HPDE6-E6E7 (cell line): Measurements from ENCODE around the gene ANGEL1.
A peak's percentile ranks its signal among the peaks of the same experiment; 100 is the strongest.

Experiments
- DNase-seq: peaks from one replicate; pipeline ENCODE4 v3.0.0; 2011; ENCODE audit warnings: missing footprints; ENCODE audit errors: extremely low spot score

ANGEL1 gene

DNA sequence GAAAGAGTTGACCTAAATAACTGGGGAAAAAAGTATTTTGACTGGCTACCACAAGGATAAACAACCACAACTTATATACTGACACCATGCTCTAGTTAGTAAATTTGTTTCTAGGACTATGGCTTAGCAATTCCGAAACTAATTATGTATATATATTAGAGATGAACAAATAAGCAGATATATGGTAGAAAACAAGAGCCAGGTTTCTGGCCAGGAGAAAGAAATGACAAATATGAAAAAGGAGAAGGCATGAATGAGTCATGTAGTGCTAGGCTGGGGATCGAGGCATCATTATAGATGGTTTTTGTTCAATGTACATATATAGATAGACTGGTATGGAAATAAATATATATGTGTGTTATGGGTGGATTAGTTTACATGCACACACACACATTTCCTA, 8.0 kb upstream of the ANGEL1 start:
- no peak for DNase-seq

DNA sequence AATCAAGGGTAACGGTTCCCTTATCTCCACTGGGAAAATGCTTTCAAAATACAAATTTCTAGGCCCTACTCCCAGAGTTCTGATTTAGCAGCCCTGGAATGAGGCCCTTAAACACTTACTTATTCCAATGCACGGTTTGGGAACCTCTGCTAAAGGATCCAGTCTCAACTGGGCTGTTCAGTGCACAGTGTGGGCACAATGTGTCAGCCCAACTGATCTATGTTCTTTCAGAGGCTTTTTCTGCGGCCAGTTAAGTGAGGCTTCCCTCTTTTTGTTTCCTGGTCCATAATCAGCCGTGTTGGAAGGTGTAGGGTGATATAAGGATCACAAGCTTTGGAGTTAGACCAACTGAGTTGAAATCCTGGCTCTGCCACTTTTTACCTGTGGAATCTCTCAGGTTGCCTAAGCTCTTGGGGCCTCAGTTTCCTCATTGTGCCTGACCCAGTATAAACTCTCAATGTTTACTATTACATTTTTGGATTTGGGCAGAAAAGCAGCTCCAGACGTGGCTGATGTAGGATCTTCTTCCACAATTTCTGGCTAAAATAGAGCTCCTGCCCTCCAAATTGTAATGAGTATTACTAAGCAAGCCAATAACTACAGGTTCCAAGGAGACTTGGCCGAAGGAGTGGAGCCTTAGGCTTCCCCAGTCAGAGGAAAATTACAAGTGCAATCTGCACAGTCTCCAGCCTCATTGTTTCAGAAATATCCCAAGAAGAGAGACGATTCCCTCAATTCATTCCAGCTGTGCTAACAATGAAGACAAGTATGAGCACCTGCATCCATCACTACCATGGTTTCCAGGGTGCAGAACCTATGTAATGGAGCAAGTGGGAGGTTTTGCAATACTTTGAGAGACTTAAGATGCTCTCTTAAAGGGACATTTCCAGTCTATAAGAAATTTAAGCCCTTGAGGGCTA, 2.3 kb upstream of the ANGEL1 start:
- DNase-seq = no peak

DNA sequence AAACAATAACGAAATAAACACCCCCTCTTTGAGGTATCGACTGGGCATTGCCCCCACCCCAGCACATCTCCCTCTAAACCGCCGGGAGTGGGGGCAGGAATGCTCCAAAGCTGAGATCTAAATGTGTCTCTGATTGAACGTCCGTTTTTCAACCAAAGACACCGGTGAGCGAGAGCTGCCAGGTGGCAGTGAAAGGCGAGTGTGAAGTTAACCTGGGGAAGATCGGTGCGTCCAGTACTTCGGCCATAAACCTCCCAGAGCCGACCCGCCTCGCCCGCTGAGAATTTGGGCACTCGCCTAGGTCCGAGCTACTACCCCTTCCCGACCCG, 625 bp downstream of the ANGEL1 start:
- DNase-seq = no peak

DNA sequence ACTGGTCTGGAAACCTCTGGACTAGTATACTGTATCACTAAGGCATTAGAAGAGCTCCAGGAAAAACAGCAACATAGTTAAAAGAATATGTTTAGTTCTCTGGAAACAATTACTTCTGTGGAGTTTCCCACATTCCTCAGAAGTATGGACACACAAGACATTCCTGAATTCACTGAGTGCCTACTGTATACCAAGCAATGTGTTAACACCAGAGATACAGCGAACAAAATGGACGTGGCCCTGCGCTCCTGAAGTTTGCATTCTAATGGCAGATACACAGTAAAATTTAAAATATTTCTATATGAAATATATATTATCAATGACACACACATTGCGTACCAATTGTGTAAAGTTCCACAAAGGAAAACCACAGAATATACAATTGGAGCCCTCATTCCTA, 1.1 kb downstream of the ANGEL1 start:
- no peak for DNase-seq

DNA sequence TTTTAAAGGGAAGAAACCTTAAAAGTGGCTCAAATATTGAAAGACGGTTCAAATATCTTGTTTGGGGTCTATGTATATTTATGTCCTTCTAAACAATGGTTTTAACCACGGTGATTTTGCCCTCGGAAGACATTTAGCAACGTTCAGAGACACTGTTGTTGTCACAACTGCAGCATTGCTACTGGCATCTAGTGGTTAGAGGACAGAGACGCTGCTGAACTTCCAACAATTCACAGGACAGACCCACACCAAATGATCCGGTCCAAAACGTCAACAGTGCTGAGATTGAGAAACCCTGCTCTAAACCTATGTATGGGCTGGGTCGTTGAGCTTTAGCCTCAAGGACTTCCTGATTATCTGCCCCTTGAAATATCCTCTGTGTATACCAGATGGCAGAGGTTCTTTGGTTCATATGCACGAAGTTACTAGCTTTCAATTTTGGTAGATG, 1.7 kb downstream of the ANGEL1 start:
- DNase-seq = no peak

DNA sequence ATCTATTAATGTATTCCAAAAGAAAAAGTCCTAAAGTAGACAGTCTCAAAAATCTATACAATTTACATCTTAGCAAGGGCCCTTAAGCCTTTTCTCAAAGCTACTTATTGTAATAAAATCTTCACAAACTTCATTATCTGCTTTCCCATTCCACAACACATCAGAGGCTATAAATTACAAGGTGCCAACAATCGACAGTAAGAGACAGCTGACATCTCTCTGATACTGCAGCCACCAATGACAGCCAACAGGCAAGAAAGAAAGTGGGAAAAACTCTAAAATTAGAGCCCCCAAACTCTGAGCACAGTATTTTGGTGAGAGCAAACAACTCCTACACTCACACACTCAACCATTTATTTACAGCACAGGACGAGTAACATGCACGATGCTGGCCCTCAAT, 2.2 kb downstream of the ANGEL1 start:
- DNase-seq = no peak

DNA sequence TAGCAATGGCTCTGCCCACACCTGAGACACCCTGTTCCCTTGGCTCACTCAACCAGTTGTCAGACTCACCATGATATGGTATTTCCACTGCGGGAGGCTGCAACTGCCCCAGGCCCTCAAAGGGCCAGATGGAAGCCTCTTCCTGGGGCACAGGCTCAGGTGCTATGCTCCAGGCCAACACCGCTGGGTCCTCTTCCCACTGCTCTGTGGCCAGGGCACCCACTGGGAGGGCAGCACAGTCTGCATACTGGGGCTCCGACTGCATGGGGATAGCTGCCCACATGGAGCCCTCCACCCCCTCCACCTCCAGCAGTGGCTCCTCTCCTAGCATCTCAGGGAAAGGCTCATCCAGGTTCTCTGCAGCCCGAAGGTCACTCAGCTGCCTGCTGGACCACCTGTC, 3.7 kb downstream of the ANGEL1 start:
- no peak for DNase-seq

DNA sequence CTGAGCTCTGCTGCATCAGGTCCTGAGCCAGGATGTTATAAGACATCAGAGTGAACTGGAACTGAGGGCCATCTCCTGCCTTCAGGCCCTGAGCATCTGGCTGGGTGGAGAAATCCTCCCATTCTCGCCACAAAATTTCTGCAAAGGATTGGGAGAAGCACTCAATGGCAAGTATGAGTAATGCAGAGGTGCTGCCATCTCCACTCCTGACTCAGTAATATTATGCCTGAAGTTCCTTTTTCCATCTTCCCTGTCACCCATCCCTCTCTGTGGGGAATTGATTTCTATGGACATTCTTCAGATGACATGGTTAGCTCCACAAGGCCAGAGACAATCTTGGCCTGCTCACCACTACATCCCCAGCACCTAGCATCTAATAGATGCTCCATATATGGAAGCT, 4.7 kb downstream of the ANGEL1 start:
- no peak for DNase-seq

DNA sequence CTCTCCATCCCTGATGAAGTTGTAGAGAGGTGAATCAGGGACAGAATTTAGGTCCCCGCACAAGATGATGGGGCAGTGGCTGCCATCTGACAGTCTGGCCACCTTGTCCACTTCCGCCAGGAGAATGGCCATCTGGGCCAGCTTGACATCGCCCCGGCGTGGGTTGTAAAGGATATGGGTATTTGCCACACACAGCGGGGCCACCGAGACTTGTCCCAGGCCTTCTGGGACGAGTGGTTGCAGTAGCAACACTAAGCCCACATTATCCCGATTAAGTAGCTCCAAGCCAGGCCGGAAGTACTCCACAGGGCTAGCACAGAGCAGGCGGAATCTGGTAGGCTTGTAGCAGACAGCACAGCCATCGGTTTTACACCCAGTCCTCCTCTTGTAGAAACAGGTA, 6.2 kb downstream of the ANGEL1 start:
- no peak for DNase-seq

DNA sequence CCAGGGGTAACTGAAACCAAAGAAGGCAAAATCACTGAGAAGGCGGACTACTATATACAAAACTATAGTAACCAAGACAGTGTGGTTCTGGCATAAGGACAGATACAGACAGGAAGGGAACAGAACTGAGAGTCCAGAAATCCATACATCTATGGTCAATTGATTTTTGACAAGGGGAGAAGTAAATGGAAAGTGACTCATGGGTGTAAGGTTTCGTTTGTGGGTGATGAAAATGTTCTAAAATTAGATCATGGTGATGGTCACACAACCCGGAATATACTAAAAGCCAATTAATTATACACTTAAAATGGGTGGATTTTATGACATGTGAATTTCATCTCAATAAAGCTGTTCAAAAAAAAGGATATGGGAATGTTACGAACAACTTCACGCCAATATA, 18.7 kb downstream of the ANGEL1 start:
- DNase-seq = no peak

DNA sequence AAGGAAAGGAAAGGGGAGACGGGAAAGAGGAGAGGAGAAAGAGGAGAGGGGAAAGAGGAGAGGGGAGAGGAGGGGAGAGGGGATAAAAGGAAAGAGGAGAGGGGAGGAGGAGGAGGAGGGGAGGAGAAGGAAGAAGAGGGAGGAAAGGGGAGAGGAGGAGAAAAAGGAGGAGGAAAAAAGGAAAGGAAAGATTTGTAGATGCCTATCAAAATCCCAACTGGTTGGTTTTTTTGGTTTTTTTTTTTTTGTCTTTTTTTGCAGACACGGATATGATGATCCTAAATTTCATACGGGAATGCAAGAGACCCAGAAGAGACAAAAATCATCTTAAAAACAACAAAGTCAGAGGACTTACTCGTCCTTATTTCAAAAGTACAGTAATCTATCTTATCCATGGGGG, 19.4 kb downstream of the ANGEL1 start:
- DNase-seq = no peak

DNA sequence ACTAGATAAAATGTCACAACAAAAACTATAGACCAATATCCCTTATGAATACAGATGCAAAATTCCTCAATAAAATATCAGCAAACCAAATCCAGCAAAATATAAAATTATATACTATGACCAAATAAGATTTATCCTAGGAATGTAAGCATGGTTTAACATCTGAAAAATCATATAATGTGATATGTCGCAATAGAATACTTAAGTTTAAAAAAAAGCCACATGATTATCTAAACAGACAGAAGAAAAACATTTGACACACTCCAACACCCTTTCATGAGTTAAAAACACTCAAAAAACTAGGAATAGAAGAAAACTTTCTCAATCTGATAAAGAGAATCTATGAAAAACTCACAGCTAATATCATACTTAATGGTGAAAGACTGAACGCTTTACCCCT, 20.3 kb downstream of the ANGEL1 start:
- DNase-seq = no peak

DNA sequence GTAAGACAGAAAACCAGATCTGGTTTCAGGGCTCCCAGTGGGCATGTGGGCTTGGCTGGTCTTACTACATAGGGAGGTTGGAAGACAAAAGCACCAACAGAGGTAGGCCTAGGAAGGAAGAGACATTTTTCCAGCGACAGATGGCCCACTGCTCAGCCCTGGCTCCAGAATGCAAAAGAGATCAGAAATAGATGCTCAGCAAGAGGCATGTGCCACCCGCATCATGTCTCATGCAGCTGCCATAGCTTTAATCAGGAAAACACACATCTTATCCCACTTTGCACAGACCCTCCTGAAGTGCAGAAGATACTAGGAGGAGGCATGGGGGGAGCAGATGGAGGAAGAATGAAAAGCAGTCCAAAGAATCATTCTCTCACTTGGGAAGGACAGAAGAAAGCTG, 26.1 kb downstream of the ANGEL1 start:
- DNase-seq = no peak

DNA sequence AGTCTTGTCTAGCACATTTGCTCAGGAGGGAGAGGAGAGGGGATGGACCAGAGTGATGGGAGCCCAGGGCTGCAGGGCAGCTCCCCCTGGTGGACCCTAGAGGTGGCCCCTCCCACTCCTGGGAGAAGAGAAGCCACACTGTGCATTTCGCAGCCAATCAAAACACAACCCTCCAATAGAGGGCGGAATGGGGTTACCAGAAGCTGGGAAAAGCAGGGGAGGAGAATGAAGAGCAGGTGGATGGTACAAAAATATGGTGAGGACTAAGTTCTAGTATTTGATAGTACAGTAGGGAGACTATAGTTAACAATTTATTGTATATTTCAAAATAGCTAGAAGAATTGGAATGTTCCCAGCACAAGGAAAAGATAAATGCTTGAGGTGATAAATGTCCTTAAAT, 27.8 kb downstream of the ANGEL1 start:
- DNase-seq = peak; percentile 73

DNA sequence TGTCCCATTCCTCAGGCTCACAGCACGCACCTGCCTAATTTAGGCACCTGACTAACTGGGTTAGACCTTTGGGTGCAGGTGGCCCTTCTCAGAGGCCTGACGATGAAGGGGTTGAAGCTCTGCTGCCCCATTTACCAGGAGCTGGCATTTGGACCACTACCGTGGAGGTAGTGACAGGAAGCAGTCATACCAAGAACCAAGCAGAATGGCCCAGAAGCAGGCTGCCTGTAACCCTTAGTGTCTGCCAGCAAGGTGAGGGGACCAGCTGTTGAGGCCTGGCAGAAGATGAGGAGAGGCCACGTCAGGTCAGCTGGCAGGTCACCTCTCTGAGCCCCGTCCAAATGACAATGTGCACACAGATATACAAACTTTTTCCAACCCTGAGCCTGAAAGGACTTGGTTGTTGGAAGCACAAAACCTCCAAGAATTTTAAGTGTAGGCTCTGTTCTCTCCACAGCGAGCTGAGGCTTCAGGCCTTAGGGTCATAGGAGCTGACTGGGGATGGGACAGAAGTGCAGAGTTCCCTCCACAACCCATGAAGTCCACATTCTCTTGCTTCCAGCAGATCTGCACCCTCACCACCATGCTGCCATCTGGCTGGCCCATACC, 28.3 kb downstream of the ANGEL1 start:
- DNase-seq = no peak

DNA sequence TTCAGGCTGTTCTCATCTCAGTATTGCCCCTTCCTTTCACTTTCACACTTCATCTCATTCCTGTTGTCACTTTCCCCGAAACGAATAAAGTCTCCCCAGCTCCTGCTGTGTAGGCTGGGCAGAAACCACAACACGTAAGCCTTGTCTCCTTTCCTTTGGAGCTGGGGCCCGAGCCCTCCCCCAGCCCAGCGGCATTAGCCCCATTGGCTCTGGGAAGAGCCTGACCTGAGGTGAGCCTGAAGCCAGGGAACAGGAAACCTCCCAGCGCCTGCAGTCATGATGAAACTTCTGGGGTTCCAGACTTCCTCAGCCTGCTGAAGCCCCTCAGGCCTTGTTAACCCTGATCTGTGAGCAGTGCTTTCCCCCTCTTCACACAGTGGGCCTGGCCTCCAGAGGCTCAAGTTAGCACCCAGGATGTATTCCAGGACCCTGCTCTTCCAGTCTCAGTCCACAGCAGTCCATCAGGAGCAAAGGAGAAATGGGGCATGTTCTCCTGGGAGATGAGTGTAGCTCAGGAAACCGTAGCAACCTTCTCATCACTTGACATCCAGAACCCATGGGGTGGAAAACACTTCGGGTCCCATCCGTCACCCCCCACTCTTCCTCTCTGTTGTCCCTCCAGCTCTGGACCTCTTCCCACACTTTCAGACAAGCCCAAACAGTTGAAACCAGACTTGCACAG, 29.7 kb downstream of the ANGEL1 start:
- DNase-seq = no peak

DNA sequence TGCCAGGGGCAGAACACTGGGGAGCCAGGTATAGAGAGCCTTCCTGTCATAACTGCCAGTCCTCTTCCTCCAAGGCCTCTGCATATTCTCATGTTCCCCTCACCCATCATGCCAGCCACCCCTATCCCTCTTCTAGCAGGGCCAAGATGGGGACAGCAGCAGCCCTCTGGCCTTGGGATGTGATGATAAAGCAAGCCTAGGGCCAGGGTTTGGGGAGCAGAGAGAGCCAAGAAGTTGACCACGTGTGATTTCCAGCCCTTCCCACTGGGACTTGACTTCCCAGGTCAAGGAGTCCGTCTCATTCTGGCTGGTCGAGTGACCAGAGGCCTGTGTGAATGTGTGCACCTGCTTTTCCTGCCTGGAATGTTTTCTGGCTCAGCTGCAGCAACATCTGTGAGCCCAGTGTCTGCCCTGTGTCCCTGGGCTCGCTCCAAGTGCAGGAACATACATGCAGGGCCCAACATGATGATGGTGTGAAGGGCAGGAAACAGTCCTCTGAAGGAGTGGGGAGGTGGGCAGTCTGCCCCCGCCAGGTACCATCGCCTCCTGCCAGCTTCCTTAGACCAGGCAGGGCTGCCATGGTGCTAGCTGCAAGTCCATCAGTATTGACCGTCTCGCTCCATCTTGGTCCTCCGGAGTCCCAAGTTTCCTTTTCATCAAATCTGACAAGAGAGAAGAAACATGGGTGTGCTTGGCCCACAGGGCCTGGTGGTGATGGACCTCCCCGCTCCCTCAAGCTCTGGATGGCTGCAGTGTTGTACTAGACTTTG, 30.4 kb downstream of the ANGEL1 start:
- no peak for DNase-seq

DNA sequence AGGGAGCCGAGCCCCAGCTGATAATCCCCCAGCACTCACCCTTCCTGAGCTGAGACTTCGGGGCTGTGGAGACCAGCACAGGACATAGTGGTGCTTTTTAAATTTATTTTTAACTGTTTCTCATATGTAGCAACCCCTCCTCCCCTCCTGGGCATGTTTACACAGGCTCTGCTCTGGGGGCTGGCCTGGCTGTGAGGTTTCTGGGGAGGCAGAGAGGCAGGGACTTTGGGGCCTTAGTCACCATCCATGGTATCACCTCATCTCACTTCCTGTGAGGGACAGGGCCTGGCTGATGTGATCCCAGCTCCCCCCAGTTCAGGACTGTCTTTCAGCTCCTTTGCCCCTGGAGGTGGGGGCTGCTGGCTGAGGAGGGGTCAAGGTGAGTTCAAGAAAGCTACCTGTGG, 31.0 kb downstream of the ANGEL1 start:
- DNase-seq = no peak

DNA sequence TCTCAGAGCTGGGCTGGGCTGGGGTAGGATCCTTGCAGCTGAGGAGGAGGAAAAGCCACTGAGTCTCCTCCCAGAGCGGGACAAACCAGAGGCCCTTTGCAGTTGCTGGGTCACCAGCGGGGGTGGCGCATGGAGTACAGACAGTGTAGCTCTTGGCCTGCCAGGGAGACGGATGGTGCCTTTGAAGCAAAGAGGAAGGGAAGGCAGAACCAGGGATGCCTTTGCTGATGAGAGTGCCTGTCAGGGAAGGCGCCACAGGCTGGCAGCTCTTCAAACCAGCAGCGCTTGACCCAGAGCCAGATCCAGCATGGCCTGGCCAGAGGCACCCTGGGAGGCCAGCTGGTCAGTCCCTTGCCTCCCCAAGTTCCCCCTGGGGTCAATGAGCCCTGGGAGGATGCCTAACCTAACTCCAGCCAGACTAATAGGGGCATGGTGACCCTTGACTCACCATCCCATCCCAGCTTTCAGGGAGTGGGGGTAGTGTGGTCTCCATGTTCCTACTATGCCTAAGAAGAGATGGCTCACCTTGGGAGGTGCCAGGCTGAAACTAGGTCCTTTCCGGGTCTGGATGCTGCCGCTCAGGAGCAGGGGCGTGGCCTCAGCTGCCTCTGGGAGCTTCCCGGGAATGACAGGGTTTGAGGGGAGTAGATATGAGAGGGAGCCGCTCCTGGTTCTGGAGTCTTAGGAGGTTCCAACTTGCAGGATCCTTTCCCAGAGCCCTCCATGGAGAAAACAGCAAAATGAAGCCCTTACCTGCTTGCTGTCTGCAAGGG, 31.6 kb downstream of the ANGEL1 start:
- no peak for DNase-seq

DNA sequence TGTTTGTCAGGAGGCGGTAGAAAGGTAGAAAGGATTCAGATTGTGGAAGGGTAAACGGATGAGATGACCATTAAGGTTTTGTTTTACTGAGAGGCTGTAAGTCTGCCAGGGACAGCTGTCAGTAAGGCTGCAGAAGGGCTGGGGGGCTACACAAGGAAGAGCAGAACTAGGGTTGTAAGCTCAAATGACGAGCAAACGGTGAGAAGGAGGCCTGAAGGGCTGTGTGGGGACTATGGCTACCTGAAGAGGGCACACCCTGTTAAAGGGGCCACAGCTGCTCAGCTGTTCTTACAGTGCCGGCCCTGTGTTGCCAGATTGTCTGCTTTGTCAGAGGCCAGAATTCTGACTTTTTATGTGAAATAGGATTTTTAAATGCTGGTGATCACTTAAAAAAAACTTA, 32.3 kb downstream of the ANGEL1 start:
- DNase-seq = no peak

DNA sequence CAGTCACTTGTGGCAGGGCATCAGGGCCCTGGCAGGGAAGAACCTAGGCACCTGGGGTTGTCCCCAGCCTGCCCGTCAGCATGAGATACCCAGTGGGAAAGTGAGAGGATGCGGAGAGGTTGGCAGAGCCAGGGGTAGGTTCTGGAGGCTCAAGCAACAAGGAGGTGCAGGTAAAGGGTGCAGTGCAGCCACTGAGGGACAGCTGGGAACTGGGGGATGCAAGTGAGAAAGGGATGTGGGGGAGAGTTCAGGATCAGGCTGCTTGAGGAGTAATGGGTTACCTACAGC, 32.7 kb downstream of the ANGEL1 start:
- no peak for DNase-seq
